SK-MEL-5 (cell line): ENCODE measurements around the gene UNC13B. TPM values are rescaled to one million over a fixed set of nuclear protein-coding genes. Genes with fewer than 3 reads are reported as not detected.

Experiments used
- DNase-seq: peaks from one replicate; pipeline ENCODE4 v3.0.0-alpha.2; 2016; ENCODE audit warnings: low read depth, low spot score
- in situ Hi-C: cut with HindIII; loops from 2 replicates; pipeline ENCODE4 v1.10.0; 2016; ENCODE audit warnings: low sequenced_read_pairs, high pct_unique_total_duplicates, low pct_unique_long_range_greater_than_20kb
- total RNA-seq: library from RNA; depleted of rRNA; stranded (reverse); fragments of >200 nt; shearing (Covaris generic); gene quantifications from 2 replicates; pipeline ENCODE4 v1.2.3, GENCODE V29; 2014

Gene UNC13B
- total RNA-seq, 1 experiment from 2014 or later, result 9.6 TPM

DNA sequence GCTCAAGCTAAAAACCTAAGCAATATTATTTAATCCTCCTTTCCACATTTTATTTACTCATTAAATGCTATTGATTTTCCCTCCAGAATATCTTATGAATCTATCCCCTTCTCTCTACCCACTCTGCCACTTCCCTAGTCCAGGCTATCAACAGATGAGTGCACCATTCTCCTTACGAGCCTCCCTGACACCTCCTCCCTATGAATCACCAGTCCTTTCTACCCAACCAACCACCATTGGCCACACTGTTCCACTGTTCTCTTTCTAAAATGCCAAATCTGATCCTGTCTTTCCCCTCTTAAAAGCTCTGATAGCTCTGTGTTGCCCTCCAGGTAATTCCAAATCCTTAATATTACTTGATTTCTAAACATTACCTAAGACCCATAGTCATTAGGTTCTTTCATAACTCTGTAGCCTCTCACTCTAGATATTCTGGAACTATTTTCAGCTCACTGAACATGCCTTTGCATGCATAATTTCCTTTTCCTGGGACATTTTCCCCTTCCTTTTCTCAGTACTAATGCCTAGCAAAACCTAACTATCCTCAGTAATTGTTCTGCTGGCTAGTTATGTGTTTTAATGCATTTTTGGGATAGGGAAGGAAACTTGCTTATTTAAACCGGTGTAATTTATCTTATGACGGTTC, 126.3 kb downstream of the UNC13B start:
- in situ Hi-C loops, result no loop called here

DNA sequence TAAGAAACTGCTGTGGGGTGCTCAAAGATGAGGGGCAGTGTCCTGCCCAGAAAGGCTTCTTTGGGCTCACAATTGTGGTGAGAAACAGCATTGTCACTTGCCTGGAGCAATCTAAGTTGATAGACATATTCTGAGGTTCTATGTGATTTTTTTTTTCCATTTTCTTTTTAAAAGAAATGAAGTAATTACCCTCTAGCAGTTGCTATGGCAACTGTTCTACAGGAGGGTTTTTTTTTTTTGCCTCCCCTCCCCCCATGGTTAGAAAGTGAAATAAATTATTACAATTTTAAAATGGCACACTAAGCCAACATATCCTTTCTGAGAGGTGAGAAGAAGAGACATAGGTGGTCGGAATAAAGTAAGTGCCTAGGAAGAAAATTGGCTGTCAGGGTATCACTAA, 127.0 kb downstream of the UNC13B start:
- DNase-seq, result no peak
- in situ Hi-C loops, result no loop called here

More for the DNA sequence above, 126.3 kb downstream of the UNC13B start:
- DNase-seq, result no peak

DNA sequence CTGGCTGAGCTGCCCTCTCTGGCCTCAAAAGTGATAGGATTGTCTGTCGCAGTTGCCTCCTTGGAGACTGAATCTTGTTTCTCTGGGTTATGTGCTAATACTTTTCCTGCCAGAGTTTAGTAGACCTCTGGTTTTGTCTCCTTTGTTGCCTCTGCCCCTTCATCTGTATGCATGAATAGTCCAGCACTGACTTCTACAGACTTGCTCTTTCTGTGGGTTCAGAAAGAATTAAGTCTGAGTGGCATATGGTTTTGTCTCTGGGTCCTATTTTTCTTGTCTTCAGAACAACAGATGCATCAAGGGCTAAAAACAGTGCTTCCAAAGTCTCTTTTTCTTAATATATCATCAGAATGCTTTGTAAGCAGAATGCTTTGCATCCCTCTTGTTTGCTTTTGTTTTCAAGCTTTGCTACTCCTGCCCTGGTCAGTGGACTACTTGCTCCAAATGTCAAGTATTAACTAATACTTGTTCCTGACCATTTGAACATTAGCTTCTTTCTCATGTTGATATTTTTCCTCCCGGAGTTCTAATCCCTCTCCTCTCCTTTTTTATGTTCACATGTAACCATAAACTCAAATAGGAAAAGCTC, 131.7 kb downstream of the UNC13B start:
- in situ Hi-C loops, result no loop called here
- DNase-seq, result no peak

DNA sequence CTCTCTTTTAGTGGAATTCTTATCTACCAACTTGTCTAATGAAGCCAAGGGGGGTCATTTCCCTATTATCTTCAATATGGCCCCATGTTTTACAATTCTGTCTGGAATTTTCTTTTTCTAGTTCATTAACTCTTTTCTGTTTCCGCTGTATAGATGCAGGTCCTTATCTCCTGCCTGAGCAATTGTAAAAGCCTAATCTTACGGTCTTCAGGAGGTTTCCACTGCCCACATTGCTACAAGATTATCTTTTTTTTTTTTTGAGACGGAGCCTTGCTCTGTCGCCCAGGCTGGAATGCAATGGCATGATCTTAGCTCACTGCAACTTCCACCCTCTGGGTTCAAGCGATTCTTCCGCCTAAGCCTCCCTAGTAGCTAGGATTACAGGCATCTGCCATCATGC, 132.3 kb downstream of the UNC13B start:
- no peak for DNase-seq
- in situ Hi-C loops, result no loop called here

GRCh38 chr9:35294556-35294955, 132.7 kb downstream of the UNC13B start:
- in situ Hi-C loops, result no loop called here
- no peak for DNase-seq

GRCh38 chr9:35295369-35296036, 133.7 kb downstream of the UNC13B start:
- DNase-seq, result no peak
- in situ Hi-C loops, result no loop called here

- DNase-seq, result no peak
- in situ Hi-C loops, result no loop called here
Observed at GRCh38 chr9:35303567-35303966, 141.8 kb downstream of the UNC13B start.

- DNase-seq, result no peak
- in situ Hi-C loops, result no loop called here
Observed at GRCh38 chr9:35306283-35306682, 144.5 kb downstream of the UNC13B start.

GRCh38 chr9:35308316-35308715, 146.5 kb downstream of the UNC13B start:
- in situ Hi-C loops, result no loop called here
- DNase-seq, result no peak

- DNase-seq, result no peak
- in situ Hi-C loops, result no loop called here
Observed at GRCh38 chr9:35311891-35312639, 150.3 kb downstream of the UNC13B start.

- in situ Hi-C loops, result no loop called here
- DNase-seq, result no peak
Observed at GRCh38 chr9:35313460-35313859, 151.7 kb downstream of the UNC13B start.

- in situ Hi-C loops, result no loop called here
- no peak for DNase-seq
Observed at GRCh38 chr9:35313916-35314315, 152.1 kb downstream of the UNC13B start.

DNA sequence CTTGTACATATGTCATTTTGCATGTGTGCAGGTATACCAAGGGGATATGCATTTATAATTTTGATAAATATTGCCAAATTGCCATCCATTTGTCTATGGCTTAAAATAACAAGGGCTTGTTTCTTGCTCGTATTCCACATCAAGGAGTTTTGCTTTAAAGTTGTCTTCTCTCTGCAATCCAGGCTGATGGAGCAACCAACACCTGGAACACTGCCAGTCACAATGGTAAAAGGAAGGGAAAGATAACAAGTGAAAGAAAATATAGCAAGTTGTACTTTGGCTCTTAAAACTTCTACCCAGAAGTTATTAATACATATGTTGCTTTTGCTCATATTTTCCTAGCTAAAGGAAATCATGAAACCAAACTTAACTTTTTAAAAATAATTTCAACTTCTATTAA, 156.9 kb downstream of the UNC13B start:
- DNase-seq, result no peak
- in situ Hi-C loops, result no loop called here

GRCh38 chr9:35322075-35322885, 160.5 kb downstream of the UNC13B start:
- no peak for DNase-seq
- in situ Hi-C loops, result no loop called here

DNA sequence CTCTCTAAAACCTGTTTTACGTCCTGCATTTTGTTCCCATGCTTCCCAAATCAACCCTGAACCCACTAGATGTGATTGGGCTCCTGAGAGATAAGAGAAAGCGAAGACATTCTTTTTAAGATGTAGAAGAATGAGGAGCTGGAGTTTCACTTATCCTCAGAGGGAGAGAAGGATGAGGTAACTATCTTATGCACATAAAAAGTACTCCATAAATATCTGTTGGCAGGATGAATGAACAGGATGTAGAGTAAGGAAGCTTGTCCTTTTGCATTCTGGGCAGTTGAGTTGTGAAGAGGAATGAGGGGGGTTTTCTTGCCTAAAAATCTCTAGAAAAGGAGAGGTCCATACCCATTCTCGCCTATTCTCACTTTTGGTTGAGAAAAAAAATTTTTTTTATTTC, 163.2 kb downstream of the UNC13B start:
- in situ Hi-C loops, result no loop called here
- DNase-seq, result no peak

DNA sequence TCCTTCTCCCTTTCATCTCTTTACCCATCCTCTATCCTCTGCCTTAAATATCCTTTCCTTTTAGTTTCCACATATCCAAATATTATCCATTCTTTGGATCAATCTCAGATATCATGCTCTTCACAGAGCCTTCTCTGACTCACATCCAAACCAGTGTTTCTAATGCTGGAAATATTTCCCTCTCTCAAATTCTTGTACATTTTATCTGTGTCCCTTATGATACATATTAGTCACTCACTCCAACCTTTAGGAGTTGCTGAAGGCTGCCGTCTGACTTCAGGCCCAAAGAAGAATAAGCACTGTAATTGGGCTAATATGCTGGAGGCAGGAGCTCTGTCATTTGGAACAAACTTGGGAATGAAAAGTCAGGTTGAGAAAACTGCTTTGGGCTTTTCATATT, 171.7 kb downstream of the UNC13B start:
- no peak for DNase-seq
- in situ Hi-C loops, result no loop called here

DNA sequence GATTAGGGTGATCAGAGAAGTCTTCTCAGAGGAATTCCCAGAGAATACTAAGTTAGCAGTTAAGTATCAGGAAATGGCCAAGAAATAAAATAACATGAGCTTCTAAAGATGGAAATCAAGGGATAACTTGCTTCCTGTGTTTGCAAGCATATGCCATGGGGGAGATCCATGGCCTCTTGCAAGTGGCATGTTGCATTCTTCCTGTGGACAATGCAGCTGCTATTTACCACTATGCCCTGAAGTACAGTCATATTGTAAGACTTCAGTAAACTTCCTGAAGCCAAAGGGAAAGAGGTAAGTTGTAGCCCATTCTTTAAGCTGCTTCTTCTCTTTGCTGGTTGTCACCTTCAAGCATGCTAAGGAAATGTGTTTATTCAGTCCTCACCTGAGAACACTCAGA, 173.4 kb downstream of the UNC13B start:
- DNase-seq, result no peak
- in situ Hi-C loops, result no loop called here

DNA sequence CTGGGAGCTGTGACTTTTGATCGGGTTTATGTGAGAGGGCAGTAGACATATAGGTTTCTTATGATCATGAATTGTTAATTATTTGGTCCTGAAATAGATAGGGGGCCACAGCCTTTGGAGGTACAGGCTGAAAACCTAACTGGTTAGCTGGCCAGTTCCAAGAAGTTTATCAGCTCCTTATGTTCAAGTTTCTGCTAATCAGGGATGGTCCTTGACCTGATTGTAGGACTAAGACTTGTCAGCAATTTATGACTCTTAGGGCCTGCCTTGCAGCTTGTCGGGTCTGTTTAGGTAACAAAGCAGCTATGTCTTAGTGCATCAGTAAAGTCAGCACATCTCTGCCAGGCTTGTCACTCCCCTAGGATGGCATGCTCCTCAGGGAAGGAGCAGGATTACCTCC, 176.3 kb downstream of the UNC13B start:
- DNase-seq, result no peak
- in situ Hi-C loops, result no loop called here
